ENCODE data around the gene SLC38A9.
A peak's percentile ranks its signal among the peaks of the same experiment; 100 is the strongest.

SLC38A9 gene

DNA sequence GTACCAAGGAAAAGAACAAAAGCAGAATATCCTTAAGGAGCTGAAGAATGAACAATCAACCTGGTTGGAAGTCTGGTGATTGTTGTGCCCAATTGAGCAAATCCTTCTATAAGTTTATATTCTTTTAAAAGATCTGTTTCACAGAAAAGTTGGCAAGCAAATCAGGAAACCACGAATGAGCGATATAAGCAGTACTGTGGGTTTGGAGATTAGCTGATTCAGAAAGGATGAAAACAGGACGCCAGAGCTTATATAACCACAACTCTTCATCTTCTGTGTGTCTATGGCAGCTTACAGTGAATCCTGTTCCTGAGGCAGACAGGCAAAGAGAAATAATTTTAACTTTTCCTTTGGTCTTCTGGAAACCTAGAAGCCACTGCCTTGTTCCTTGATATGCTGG is 61.7 kb downstream of the SLC38A9 start:
- no peak for DNase-seq (ENCODE audit: low spot score)

DNA sequence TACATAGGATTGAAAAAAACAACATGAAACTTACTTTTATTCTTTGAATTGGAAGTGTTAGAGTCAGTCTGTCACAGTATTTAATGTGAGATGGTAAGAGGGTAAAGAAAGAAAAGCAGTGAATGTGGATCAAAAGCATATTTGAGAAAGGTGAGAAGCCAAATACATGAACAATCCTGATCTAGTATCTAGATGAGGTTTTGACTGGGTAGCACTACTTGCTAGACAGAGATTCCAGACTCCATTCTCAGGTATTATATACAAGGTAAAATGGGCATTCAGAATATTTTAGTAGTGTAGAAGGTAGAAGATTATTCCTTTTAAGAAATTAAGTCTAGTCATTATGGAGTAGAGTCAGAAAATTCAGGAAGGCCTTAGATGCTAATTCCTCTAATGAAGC is 62.2 kb downstream of the SLC38A9 start:
- no peak for DNase-seq (ENCODE audit: low spot score)

DNA sequence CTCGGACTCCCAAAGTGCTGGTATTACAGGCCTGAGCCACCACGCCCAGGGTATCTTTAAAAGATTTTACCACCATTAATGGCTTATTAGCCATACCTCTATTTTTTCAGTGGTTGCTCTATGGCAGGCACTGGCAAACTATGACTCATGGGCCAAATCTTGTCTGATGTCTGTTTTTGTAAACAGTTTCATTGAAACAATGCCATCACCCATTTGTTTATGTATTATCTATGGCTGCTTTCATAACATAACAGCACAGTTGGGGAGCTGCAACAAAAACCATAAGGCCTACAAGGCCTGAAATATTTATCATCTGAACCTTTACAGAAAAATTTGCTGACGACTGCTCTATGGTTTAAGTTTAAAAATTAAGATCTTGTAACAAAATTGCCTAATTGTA is 66.8 kb downstream of the SLC38A9 start:
- no peak for DNase-seq (ENCODE audit: low spot score)

DNA sequence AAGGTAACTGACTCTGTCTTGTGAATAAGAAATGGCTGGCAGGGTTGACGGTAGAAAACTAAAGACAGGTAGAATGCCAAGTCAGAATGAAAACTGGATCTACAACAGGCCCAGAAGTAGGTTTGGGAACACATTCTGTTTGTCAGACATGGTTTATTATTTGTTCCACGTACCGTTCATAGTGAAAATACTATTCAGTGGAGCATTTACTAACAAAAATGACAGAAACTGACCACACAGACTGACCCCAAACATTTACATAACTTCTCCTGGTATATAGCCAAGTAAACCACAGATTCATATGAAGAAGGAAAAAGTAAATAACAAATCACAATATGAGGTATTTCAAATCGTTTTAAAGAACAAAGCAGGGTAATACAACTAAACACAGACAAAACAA is 73.7 kb downstream of the SLC38A9 start:
- no peak for DNase-seq (ENCODE audit: low spot score)

DNA sequence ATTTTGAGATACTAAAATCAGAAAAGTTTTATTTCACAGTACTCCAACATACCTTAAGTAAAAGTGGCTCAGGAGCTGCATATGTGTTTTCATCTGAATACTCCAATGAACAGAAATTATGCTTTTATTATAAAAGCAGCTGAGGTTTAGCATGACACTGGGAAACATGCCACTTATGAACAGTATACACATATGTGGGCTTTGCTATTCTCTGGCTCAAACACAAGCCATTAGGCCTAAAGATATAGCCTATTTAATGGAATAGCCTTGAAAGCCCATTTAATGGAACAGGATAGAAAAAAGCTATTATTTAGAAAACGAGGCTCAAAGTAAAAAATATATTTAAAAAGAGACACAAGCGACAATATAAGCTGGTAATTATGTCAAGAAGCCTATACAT is 74.1 kb downstream of the SLC38A9 start:
- no peak for DNase-seq (ENCODE audit: low spot score)

DNA sequence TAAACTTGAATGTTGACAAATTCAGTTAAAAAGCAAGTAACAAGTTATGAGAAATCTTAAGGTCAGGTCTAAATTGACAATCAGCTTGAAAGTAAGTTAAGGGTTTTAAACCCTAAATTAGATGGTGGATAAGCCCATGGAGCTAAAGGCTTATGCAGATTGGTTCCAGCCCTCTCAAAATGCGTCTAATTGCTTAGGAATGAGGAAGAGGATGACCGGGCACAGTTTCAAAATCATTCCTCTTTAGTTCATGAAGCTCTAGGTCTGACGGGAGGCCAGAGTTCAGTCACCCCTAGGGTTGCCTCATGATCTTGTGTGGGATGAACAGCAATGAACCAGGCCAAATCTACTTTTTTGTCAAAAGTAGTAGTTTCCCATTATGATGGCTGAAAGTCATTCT is 75.4 kb downstream of the SLC38A9 start:
- no peak for DNase-seq (ENCODE audit: low spot score)

DNA sequence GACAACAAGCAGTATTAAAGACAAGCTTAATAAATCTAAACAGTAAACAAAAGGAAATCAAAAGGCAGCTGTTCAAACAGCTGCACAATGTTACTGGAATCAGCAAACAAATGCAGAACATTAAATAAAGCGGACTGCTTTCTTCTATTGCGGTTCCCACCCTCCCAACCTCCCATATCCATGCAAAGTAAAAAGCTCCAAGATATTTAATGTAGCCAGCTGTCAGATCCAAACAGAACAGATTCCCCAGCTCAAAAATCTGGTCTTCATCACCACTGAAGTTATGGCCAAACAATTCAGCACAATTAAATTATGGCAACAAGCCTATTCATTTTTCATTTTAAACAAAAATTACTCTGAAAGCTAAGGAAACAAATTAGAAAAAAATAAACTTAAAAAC is 75.9 kb downstream of the SLC38A9 start:
- DNase-seq (ENCODE audit: low spot score), result no peak

DNA sequence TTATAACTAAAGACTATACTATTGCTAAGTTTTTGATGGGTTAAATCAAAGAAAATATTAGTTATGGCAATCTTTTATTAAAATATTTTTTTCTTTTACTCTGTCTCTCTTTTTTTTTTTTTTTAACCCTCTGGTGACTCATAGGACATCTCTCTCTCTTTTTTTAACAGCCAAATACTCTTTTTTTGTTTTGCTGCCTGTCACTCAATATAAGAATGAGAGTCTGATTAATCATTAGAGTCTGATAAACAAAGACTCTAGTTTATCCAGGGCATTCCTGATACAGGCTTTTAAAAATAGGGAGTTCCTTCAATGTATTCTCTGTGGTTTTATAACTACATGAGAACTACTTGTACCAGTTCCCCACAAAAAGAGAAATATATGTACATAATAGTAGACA is 77.3 kb downstream of the SLC38A9 start:
- DNase-seq (ENCODE audit: low spot score), result peak; percentile 40

DNA sequence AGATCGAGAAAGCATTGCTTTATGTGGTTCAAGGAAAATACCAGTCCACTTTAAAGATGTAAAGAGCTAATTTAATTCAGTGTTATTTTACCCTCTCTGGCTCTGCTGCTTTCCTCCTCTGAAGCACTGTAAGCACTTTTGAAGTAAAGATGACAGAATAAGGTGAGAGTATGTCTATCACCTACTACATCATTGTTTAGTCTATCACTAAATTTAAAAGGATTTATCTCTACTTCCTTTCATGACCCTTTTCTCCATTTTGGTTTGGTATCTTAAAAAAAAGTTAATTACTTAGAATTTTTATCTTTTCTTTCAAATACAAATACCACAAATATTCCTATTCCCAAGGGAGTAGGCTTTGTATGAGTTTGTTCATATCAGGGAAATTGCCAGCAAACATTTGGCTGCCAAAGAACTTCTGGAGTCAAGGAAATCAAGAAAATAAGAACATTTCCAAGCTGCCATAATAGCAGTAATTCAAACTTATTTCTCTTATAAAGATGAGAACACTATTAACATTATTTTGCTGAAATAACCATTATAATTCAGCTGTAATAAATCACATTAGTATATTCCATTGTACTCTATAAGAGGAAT is 77.8 kb downstream of the SLC38A9 start:
- no peak for DNase-seq (ENCODE audit: low spot score)

DNA sequence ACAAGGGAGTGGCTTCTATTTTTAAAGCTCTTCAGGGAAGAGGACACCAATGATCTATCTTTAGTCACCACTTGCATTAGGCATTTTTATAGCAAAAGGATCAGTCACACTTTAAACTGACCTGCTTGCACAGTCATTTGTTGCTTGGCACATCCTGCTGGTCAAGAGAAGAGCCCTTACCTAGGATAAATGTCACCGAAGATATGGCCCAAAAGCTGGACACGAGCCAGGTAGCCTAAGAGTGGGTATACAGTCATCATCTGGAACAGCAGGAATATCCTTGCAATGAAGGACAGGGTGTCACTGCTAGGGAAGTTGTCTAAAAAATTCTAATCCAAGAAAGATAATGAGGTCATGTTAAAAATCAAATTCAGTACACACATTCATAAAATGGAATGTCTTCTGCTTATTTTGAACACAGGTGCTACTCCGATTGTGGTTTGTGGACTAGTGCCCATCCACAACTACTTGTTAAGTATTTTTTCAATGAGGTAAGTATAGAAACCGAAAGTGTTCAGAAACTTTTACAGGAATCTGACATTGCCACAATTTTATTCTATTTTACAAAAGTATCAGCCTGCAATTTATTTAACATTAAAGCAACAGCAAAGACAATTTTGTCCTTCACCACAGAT is 78.4 kb downstream of the SLC38A9 start:
- no peak for DNase-seq (ENCODE audit: low spot score)

DNA sequence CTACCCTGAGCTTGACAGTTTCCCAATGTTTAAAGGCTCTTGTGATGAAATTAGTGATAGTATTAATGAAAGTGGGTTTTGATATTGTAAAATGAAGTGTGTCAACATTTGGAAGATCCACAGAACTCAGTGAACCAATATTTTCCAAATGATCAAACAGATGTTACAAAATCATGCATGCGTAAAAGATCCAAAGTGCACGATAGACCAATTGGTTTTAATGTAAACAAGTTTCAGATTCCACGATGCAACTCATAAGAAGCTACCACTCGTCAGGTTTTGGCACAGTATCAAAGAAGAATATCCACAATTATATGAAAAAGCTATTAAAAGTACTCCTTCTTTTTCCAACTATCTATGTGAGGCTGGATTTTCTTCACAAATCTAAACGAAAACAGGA is 82.3 kb downstream of the SLC38A9 start:
- DNase-seq (ENCODE audit: low spot score), result no peak

DNA sequence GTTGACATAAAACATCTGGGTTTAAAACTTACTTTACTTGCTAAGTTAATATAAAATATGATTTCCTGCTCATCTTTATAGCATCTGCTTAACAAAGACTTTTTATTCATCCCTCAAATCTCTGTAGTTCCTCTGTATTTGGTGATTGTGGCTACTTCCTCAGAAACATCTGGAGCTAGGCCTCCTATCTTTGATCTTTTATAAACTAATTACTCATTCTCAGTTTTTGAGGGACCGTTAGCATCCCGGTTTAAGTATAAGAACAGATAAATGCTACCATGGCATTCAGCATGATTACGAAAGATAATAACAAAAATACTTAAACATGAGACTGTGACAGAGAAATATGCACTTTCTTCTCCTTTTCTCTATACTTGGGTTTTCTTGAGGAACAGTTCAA is 85.3 kb downstream of the SLC38A9 start:
- no peak for DNase-seq (ENCODE audit: low spot score)

DNA sequence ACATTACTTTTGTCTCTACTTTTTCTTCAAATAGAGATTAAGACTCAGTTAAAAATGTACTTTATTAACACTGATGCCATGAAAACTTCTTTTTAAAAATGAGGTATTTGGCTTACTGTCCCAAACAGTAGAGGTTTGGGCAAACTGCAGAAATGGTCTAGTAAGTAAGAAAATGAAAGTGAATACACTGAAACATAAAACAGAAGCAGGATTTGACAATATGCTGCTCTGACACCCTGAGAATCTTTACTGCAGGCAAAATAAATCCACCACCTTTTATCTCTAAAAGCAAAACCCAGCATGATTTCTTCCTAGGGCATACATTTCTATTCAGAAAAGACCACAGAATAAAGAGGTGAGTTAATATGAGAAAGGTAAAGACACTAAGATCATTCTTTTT is 86.2 kb downstream of the SLC38A9 start:
- no peak for DNase-seq (ENCODE audit: low spot score)

DNA sequence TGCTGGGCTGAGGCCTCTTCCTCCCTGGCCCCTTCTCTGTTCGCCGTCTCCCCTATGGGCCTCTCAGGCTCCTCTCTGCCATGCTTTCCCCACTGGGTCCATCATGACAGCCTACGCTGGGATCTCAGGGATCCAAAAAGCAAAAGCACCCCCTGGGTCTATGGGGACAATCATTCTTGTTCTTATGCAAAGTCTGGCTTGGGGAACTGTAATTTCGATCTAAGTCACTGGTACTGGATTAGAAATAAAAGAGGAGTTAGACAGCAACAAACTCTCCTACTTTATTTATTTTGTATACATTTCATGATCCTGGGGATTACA is 86.6 kb downstream of the SLC38A9 start:
- DNase-seq (ENCODE audit: low spot score), result no peak

DNA sequence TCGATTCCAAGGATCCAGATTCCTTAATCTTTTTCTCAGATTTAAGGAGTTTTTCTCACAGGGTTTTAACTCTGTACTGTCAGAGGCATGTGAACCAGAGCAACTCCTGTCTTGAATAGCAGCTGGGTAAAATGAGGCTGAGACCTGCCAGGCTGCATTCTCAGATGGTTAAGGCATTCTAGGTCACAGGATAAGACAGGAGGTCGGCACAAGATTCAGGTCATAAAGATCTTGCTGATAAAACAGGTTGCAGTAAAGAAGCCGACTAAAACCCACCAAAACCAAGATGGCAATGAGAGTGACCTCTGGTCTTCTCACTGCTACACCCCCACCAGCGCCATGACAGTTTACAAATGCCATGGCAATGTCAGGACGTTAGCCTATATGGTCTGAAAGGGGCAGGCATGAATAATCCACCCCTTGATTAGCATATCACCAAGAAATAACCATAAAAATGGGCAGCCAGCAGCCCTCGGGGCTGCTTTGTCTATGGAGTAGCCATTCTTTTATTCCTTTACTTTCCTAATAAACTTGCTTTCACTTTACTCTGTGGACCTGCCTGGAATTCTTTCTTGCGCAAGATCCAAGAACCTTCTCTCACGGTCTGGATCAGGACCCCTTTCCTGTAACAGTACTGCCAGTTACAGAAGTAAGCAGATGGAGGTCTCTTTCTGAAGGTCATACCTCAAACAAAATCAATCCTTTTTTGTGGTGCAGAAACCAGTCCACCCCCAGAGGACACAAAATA is 87.1 kb downstream of the SLC38A9 start:
- DNase-seq (ENCODE audit: low spot score), result no peak

DNA sequence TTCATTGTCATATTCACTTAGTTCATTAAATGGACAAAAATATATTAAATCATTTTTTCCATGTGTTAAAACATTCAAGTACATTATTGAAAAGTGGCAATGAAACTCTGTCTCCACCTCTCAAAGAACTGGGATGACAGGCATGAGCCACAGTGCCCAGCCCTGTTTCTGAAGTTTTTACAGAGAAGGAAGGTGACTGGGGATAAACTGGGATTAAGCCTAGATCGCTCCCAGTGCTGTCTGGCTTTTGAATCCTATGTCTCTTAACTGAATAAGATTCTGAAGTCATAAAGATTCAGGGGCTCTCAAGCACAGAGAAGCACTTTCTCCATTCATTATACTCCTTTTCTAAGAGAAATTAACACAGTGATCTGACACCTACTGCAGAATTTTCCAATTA is 88.3 kb downstream of the SLC38A9 start:
- DNase-seq (ENCODE audit: low spot score), result no peak

DNA sequence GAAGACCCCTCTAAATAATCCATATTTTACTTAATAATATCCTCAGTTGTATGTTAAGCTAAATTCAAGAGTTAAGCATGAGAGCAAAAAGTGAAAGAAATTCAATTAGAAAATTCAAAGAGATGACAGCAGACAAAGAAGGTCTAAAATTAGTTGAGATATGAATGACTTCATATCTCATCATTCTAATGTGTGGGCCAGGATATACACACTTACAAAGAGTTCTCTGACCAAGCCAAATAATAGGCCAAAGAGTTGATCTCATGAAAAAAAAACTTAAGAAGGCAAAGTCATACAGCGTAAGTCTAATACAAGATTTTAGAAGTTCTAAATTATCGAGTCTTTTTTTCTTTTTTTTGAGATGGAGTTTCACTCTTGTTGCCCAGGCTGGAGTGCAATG is 89.7 kb downstream of the SLC38A9 start:
- no peak for DNase-seq (ENCODE audit: low spot score)

DNA sequence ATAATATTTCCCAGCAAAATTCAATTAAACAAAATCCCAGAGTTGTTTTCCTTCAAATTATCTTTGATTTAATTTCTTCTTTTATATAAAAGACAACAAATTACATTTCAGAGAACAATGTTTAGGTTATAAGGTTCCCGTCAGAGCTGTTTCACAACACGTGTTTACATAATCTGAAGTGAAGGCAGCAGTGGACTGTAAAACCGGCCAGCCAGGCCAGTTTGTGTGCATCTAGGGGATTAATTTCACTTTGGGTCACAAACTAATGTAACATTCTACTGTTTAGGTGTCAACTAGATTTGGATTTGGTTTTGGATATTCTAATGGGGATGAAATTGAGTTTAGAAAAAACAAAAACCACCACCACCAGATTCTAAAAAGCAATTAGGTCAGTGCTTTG is 90.9 kb downstream of the SLC38A9 start:
- DNase-seq (ENCODE audit: low spot score), result no peak

DNA sequence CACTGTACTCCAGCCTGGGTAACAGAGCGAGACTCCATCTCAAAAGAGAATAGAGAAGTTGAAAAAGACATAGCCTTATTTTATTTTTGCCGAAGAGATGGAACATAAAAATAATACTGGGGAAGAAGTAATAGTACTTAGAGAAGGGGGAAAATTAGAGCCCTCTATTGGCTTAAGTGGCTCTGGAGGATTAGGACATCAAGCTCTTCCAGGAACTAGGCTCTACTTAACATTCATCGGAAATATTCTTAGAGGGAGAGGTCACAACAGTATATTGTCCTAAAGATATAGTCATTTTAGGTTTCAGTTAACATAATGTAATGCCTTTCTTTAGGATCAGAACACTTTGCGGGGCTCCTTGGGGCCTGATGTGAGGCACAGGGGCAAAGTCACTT is 91.4 kb downstream of the SLC38A9 start:
- DNase-seq (ENCODE audit: low spot score), result no peak

DNA sequence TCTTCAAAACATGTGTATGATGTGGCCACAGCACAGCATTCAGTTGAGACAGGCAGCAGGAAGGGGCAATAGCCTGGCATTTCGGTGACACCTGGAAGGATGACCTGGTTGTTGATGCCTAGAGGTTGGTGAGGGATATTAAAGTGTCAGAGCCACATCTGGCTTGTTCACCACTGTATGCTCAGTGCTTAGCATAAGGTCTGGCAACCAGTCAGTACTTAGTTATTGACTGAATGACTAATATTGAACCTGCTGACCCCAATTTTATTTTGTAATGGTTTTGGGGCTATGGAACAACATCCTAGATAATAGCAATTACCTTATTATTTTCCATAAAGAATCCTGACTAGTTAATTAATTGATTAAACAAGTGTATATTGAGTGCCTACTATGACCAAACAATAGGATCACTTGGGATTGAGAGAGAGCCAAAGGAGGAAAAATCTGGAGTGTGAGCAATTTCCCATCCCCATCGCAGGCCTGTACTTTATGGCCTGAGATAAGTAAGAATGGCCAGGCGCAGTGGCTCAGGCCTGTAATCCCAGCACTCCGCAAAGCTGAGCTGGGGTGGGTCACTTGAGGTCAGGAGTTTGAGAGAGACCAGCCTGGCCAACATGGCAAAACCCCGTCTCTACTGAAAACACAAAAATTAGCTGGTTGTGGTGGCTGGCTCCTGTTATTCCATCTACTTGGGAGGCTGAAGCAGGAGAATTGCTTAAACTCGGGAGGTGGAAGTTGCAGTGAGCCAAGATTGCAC is 91.9 kb downstream of the SLC38A9 start:
- no peak for DNase-seq (ENCODE audit: low spot score)

DNA sequence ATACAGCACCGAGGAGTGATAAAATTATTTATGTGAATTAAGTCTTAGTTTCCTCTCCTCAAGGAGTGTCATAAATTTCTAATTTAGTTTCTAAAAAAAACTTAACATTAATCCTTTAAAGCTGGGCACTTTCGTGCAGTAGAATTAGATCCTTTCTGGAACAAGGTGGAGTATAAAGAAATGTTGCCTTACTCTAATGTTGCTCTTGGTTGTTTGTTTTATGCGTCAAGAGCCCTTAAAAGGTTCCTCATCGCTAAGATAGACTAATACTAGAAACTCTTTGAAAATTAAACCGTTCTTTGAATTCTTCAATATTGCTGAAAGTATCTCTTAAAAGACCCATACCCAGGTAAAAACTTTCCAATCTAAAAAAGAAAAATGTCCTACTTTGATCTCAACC is 93.8 kb downstream of the SLC38A9 start:
- no peak for DNase-seq (ENCODE audit: low spot score)

DNA sequence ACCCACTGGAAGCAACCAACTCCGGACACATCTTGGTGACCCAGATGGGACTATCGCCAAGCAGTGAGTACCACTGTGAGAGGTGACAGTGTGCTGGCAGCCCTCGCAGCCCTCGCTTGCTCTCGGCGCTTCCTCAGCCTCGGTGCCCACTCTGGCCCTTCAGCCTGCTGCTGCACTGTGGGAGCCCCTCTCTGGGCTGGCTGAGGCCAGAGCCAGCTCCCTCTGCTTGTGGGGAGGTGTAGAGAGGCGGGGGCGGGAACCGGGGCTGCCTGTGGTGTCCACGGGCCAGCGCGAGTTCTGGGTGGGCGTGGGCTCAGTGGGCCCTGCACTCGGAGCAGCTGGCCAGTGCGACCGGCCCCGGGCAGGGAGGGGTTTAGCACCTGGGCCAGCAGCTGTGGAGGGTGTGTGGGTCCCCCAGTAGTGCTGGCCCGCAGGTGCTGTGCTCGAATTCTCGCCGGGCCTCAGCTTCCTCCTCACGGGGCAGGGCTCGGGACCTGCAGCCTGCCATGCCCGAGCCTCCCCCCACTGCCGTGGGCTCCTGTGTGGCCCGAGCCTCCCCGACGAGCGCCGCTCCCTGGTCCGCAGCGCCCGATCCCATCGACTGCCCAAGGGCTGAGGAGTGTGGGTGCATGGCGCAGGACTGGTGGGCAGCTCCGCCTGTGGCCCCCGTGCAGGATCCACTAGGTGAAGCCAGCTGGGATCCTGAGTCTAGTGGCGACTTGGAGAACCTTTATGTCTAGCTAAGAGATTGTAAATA is 98.8 kb downstream of the SLC38A9 start:
- DNase-seq (ENCODE audit: low spot score), result no peak
